Right ventricle myocardium inferior (tissue), 1 donor: ENCODE results near the gene IKBKG. TPM values are rescaled to one million over a fixed set of nuclear protein-coding genes. Genes with fewer than 3 reads are reported as not detected.

Source experiments
- total RNA-seq: library from RNA; stranded (reverse); fragmentation: NEBNext Ultra II Directional; extraction: Animal tissue kit (Norgen Biotek cat#: 25700); gene quantifications from one replicate; pipeline ENCODE4 v1.2.1, GENCODE V29; 2021
- donor health status: DM: no; HTN: yes; CAD: no; lungs with severe emphysema.

Gene IKBKG
- total RNA-seq, 1 donor from 2014 or later = 15.5 TPM

Other genes with a start within 250 kb of the IKBKG start
- 253 TPM for gene FLNA, start 173.0 kb upstream of the IKBKG start, total RNA-seq
- 51.1 TPM for gene EMD, start 168.3 kb upstream of the IKBKG start, total RNA-seq
- 2,181 TPM for gene RPL10, start 149.2 kb upstream of the IKBKG start, total RNA-seq
- 52.3 TPM for gene DNASE1L1, start 138.4 kb upstream of the IKBKG start, total RNA-seq
- gene TAFAZZIN, start 136.1 kb upstream of the IKBKG start, total RNA-seq = 36.1 TPM
- gene ATP6AP1, start 118.9 kb upstream of the IKBKG start, total RNA-seq = 83.0 TPM
- 85.2 TPM for gene GDI1, start 110.5 kb upstream of the IKBKG start, total RNA-seq
- 47.3 TPM for gene FAM50A, start 103.5 kb upstream of the IKBKG start, total RNA-seq
- gene PLXNA3, start 89.3 kb upstream of the IKBKG start, total RNA-seq = 23.2 TPM
- 18.5 TPM for gene LAGE3, start 68.3 kb upstream of the IKBKG start, total RNA-seq
- 58.4 TPM for gene UBL4A, start 61.0 kb upstream of the IKBKG start, total RNA-seq
- 13.0 TPM for gene SLC10A3, start 57.0 kb upstream of the IKBKG start, total RNA-seq
- gene FAM3A, start 31.4 kb upstream of the IKBKG start, total RNA-seq = 62.1 TPM
- gene G6PD, start 774 bp upstream of the IKBKG start, total RNA-seq = 15.0 TPM
- gene CTAG1A, start 37.5 kb downstream of the IKBKG start, total RNA-seq = not detected
- gene CTAG1B, start 71.7 kb downstream of the IKBKG start, total RNA-seq = not detected
- gene CTAG2, start 106.0 kb downstream of the IKBKG start, total RNA-seq = not detected
- 12.1 TPM for gene GAB3, start 203.5 kb downstream of the IKBKG start, total RNA-seq
- gene DKC1, start 215.2 kb downstream of the IKBKG start, total RNA-seq = 19.7 TPM